ENCODE measurements around the gene UBXN7. TPM values are rescaled to one million over a fixed set of nuclear protein-coding genes. Genes with fewer than 3 reads are reported as not detected.

The UBXN7 gene
- total RNA-seq (21.1 and 28.1 TPM in 2 replicates), polyA plus RNA-seq (25.9 and 34.8 TPM in 2 replicates), polyA minus RNA-seq (ENCODE audit: low replicate concordance) (6.4 and 18.0 TPM in 2 replicates)
- polyA plus RNA-seq (2012) = 10.3 and 20.8 TPM in 2 replicates

- Histone ChIP-seq H4K20me1 (ENCODE audit: control insufficient read depth, extremely low read depth, insufficient read depth, low read length) (no peaks in the 10 kb centered on the region), H2AFZ (ENCODE audit: low read length) (peak within 1 kb of the TSS; percentile 92), H3K4me3 (replicated peaks in 1 of 4; ENCODE audit: control extremely low read depth in 1 of 4, insufficient read depth in 1 of 4, low read depth in 3 of 4, low read length in 4 of 4) (peak within 1 kb of the TSS; percentile 87 to 99 (median 95)), H3K36me3 (ENCODE audit: control insufficient read depth, insufficient read depth, low read length) (no peaks in the 10 kb centered on the region), H3K4me1 (ENCODE audit: control insufficient read depth, extremely low read depth, insufficient read depth, low read length) (peaks cover 3% of the 10 kb centered on the region), H3K4me2 (ENCODE audit: extremely low read depth, insufficient read depth, low read length) (peak within 1 kb of the TSS; percentile 80), H3K9ac (ENCODE audit: insufficient read depth, low read length) (peak within 1 kb of the TSS; percentile 83), H3K27ac (ENCODE audit: insufficient read depth, low read length) (peak within 1 kb of the TSS; percentile 73), H3K79me2 (ENCODE audit: control insufficient read depth, insufficient read depth, low read length) (peaks cover 44% of the 10 kb centered on the region), H3K27me3 (ENCODE audit: control insufficient read depth, insufficient read depth, low read length) (no peaks in the 10 kb centered on the region), H3K9me3 (ENCODE audit: control insufficient read depth, insufficient read depth, low read depth, low read length) (no peaks in the 10 kb centered on the region)
- TF ChIP-seq EZH2 (IDR thresholded peaks at IDR 0.05; ENCODE audit: low read length, missing control alignments) = no peak
- no peak for TF ChIP-seq CTCF (conservative IDR thresholded peaks at IDR 0.05 in 1 of 2, IDR thresholded peaks at IDR 0.05 in 1 of 2; ENCODE audit: low read depth in 1 of 2, low read length in 2 of 2)
- DNase-seq (ENCODE audit: low read depth in 2 of 2) = peak; percentile 87 to 93
Observed at GRCh38 chr3:196432137-196432879, at the start of gene UBXN7. TSS of gene UBXN7 (minus strand) at chr3:196432427. CDS start at chr3:196432399, 28 bp downstream.

- H3K36me3 ChIP-seq (ENCODE audit: control insufficient read depth, insufficient read depth, low read length) = peaks cover 4% of the 10 kb centered on the region
- H3K9me3 ChIP-seq (ENCODE audit: control insufficient read depth, insufficient read depth, low read depth, low read length) = no peaks in the 10 kb centered on the region
- no peak for TF ChIP-seq EZH2 (IDR thresholded peaks at IDR 0.05; ENCODE audit: low read length, missing control alignments)
- TF ChIP-seq CTCF (conservative IDR thresholded peaks at IDR 0.05 in 1 of 2, IDR thresholded peaks at IDR 0.05 in 1 of 2; ENCODE audit: low read depth in 1 of 2, low read length in 2 of 2) = no peak
- no peak overlapping the region for H3K4me3 ChIP-seq (replicated peaks in 1 of 4; ENCODE audit: control extremely low read depth in 1 of 4, insufficient read depth in 1 of 4, low read depth in 3 of 4, low read length in 4 of 4)
- no peaks in the 10 kb centered on the region for H3K27me3 ChIP-seq (ENCODE audit: control insufficient read depth, insufficient read depth, low read length)
- DNase-seq (ENCODE audit: low read depth in 2 of 2) = no peak
- no peak overlapping the region for H3K9ac ChIP-seq (ENCODE audit: insufficient read depth, low read length)
- H3K79me2 ChIP-seq (ENCODE audit: control insufficient read depth, insufficient read depth, low read length) = no peaks in the 10 kb centered on the region
- H2AFZ ChIP-seq (ENCODE audit: low read length) = no peak overlapping the region
- H3K4me1 ChIP-seq (ENCODE audit: control insufficient read depth, extremely low read depth, insufficient read depth, low read length) = no peaks in the 10 kb centered on the region
- H4K20me1 ChIP-seq (ENCODE audit: control insufficient read depth, extremely low read depth, insufficient read depth, low read length) = no peaks in the 10 kb centered on the region
- no peak overlapping the region for H3K4me2 ChIP-seq (ENCODE audit: extremely low read depth, insufficient read depth, low read length)
- H3K27ac ChIP-seq (ENCODE audit: insufficient read depth, low read length) = no peak overlapping the region
Observed at GRCh38 chr3:196477678-196478077, 45.5 kb upstream of the UBXN7 start.

GRCh38 chr3:196472286-196472685, 40.1 kb upstream of the UBXN7 start:
- no peak overlapping the region for H3K9ac ChIP-seq (ENCODE audit: insufficient read depth, low read length)
- H3K27me3 ChIP-seq (ENCODE audit: control insufficient read depth, insufficient read depth, low read length) = no peaks in the 10 kb centered on the region
- H4K20me1 ChIP-seq (ENCODE audit: control insufficient read depth, extremely low read depth, insufficient read depth, low read length) = no peaks in the 10 kb centered on the region
- no peak overlapping the region for H3K27ac ChIP-seq (ENCODE audit: insufficient read depth, low read length)
- no peak for DNase-seq (ENCODE audit: low read depth in 2 of 2)
- H3K36me3 ChIP-seq (ENCODE audit: control insufficient read depth, insufficient read depth, low read length) = peaks cover 4% of the 10 kb centered on the region
- H3K4me3 ChIP-seq (replicated peaks in 1 of 4; ENCODE audit: control extremely low read depth in 1 of 4, insufficient read depth in 1 of 4, low read depth in 3 of 4, low read length in 4 of 4) = no peak overlapping the region
- H3K4me2 ChIP-seq (ENCODE audit: extremely low read depth, insufficient read depth, low read length) = no peak overlapping the region
- H3K9me3 ChIP-seq (ENCODE audit: control insufficient read depth, insufficient read depth, low read depth, low read length) = no peaks in the 10 kb centered on the region
- peaks cover 1% of the 10 kb centered on the region for H3K79me2 ChIP-seq (ENCODE audit: control insufficient read depth, insufficient read depth, low read length)
- TF ChIP-seq EZH2 (IDR thresholded peaks at IDR 0.05; ENCODE audit: low read length, missing control alignments) (no peak), CTCF (conservative IDR thresholded peaks at IDR 0.05 in 1 of 2, IDR thresholded peaks at IDR 0.05 in 1 of 2; ENCODE audit: low read depth in 1 of 2, low read length in 2 of 2) (no peak)
- H2AFZ ChIP-seq (ENCODE audit: low read length) = no peak overlapping the region
- no peaks in the 10 kb centered on the region for H3K4me1 ChIP-seq (ENCODE audit: control insufficient read depth, extremely low read depth, insufficient read depth, low read length)
